ENCODE measurements around the gene ENC1.

ENC1 gene

GRCh38 chr5:74660873-74661272 is 20.3 kb upstream of the ENC1 start:
- TF ChIP-seq, protein P1, sequence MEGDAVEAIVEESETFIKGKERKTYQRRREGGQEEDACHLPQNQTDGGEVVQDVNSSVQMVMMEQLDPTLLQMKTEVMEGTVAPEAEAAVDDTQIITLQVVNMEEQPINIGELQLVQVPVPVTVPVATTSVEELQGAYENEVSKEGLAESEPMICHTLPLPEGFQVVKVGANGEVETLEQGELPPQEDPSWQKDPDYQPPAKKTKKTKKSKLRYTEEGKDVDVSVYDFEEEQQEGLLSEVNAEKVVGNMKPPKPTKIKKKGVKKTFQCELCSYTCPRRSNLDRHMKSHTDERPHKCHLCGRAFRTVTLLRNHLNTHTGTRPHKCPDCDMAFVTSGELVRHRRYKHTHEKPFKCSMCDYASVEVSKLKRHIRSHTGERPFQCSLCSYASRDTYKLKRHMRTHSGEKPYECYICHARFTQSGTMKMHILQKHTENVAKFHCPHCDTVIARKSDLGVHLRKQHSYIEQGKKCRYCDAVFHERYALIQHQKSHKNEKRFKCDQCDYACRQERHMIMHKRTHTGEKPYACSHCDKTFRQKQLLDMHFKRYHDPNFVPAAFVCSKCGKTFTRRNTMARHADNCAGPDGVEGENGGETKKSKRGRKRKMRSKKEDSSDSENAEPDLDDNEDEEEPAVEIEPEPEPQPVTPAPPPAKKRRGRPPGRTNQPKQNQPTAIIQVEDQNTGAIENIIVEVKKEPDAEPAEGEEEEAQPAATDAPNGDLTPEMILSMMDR (IDR thresholded peaks at IDR 0.05; ENCODE audit: insufficient read depth, low read length) = no peak
- no peak for TF ChIP-seq REST (IDR thresholded peaks at IDR 0.05; ENCODE audit: insufficient replicate concordance, low read depth)
- TF ChIP-seq GABPA (IDR thresholded peaks at IDR 0.05; ENCODE audit: low read depth) = no peak
- no peak for TF ChIP-seq SPI1 (IDR thresholded peaks at IDR 0.05; ENCODE audit: borderline replicate concordance, low read depth)
- no peak for TF ChIP-seq POLR2AphosphoS5 (IDR thresholded peaks at IDR 0.05; ENCODE audit: low read depth)

DNA sequence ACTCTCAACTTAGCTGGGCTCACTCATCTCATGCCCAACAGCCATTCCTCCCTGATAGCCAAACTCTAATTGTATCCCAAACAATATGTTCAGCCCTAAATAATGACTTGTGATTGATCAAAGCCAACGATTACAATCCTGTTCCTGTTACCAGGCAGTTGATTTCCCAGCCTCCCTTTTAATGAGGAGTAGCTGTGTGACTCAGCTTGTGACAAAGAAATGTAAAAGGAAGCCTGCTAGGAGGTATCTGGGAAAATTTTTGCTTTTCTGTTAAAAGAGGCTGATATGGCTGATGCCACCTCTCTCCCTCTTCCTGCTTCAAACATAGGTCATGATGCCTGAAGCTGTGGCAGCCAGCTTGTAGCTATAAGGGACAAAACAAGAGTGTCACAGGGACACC is 19.6 kb upstream of the ENC1 start:
- no peak overlapping the region for H3K27ac ChIP-seq (replicated peaks)
- DNase-seq (ENCODE audit: low read depth in 1 of 2, low spot score in 1 of 2) = no peak
- H3K27me3 ChIP-seq (ENCODE audit: insufficient read depth, poor library complexity, severe bottlenecking) = no peaks in the 10 kb centered on the region
- H3K4me3 ChIP-seq (replicated peaks; ENCODE audit: insufficient read depth, low read length) = no peak overlapping the region
- TF ChIP-seq SPI1 (IDR thresholded peaks at IDR 0.05; ENCODE audit: borderline replicate concordance, low read depth) (no peak), GABPA (IDR thresholded peaks at IDR 0.05; ENCODE audit: low read depth) (no peak), REST (IDR thresholded peaks at IDR 0.05; ENCODE audit: insufficient replicate concordance, low read depth) (no peak), POLR2AphosphoS5 (IDR thresholded peaks at IDR 0.05; ENCODE audit: low read depth) (no peak)
- TF ChIP-seq, protein P1 (IDR thresholded peaks at IDR 0.05; ENCODE audit: insufficient read depth, low read length) = no peak

More at GRCh38 chr5:74660873-74661272, 20.3 kb upstream of the ENC1 start:
- no peaks in the 10 kb centered on the region for H3K27me3 ChIP-seq (ENCODE audit: insufficient read depth, poor library complexity, severe bottlenecking)
- no peak overlapping the region for H3K4me3 ChIP-seq (replicated peaks; ENCODE audit: insufficient read depth, low read length)
- no peak for DNase-seq (ENCODE audit: low read depth in 1 of 2, low spot score in 1 of 2)
- H3K27ac ChIP-seq (replicated peaks) = no peak overlapping the region

DNA sequence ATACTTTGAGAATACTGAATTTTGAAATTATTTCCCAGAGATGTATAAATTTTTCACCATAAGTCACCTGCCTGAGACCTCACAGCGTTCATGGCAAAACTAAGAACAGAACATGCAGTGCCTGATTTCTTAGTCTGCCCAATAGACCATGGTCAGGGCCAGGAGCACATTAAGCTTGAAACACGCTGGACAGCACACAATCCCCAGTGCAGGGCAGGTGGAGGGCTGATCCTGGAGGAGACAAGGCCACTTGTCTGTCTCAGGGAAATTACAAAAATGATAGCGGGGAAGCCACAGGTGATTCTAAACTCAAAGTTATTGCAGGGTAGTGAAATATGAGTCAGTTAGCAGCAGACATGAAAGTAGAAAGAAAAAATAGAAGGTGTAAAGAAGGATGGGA is 18.6 kb upstream of the ENC1 start:
- H3K4me3 ChIP-seq (replicated peaks; ENCODE audit: insufficient read depth, low read length) = no peak overlapping the region
- no peak overlapping the region for H3K27ac ChIP-seq (replicated peaks)
- no peaks in the 10 kb centered on the region for H3K27me3 ChIP-seq (ENCODE audit: insufficient read depth, poor library complexity, severe bottlenecking)
- TF ChIP-seq POLR2AphosphoS5 (IDR thresholded peaks at IDR 0.05; ENCODE audit: low read depth) (no peak), SPI1 (IDR thresholded peaks at IDR 0.05; ENCODE audit: borderline replicate concordance, low read depth) (no peak)
- TF ChIP-seq, protein P1 (IDR thresholded peaks at IDR 0.05; ENCODE audit: insufficient read depth, low read length) = no peak
- DNase-seq (ENCODE audit: low read depth in 1 of 2, low spot score in 1 of 2) = no peak

GRCh38 chr5:74657165-74657564 is 16.6 kb upstream of the ENC1 start:
- no peak for DNase-seq (ENCODE audit: low read depth in 1 of 2, low spot score in 1 of 2)
- TF ChIP-seq REST (IDR thresholded peaks at IDR 0.05; ENCODE audit: insufficient replicate concordance, low read depth) = no peak
- no peak for TF ChIP-seq SPI1 (IDR thresholded peaks at IDR 0.05; ENCODE audit: borderline replicate concordance, low read depth)
- no peak for TF ChIP-seq GABPA (IDR thresholded peaks at IDR 0.05; ENCODE audit: low read depth)
- TF ChIP-seq, protein P1 (IDR thresholded peaks at IDR 0.05; ENCODE audit: insufficient read depth, low read length) = no peak
- no peak for TF ChIP-seq POLR2AphosphoS5 (IDR thresholded peaks at IDR 0.05; ENCODE audit: low read depth)
- no peaks in the 10 kb centered on the region for H3K27me3 ChIP-seq (ENCODE audit: insufficient read depth, poor library complexity, severe bottlenecking)
- H3K27ac ChIP-seq (replicated peaks) = no peak overlapping the region
- H3K4me3 ChIP-seq (replicated peaks; ENCODE audit: insufficient read depth, low read length) = no peak overlapping the region
